GM12892 (cell line): ENCODE results near the gene PTGS2.
"Not testable (repeated sequence)": the region's sequence is repeated elsewhere in the genome, so short reads cannot be mapped to it uniquely, and the experiment has no call there.

Experiments used
- POLR2A ChIP-seq: IDR thresholded peaks from 2 replicates; pipeline ENCODE4 v1.6.1; 2011; ENCODE audit warnings: low read depth, low read length, control low read depth
- POLR2AphosphoS5 ChIP-seq: IDR thresholded peaks from 2 replicates; pipeline ENCODE4 v1.6.1; 2011; ENCODE audit warnings: low read depth, low read length, control low read depth
- TAF1 ChIP-seq: IDR thresholded peaks from 2 replicates; pipeline ENCODE4 v1.6.1; 2011; ENCODE audit warnings: low read depth, mild to moderate bottlenecking, control low read depth, low read length, borderline replicate concordance

- not testable (repeated sequence) for TF ChIP-seq POLR2A, TAF1, POLR2AphosphoS5
Observed at GRCh38 chr1:186637567-186637966, 42.7 kb downstream of the PTGS2 start.
